Smooth muscle cell (in vitro differentiated cells): ENCODE measurements around the gene SEC16A. TPM values are rescaled to one million over a fixed set of nuclear protein-coding genes. Genes with fewer than 3 reads are reported as not detected.

Source experiments
- DNase-seq: peaks from one replicate; lab custom pipeline; 2025; ENCODE audit not compliant: unreplicated experiment; lab: John Stamatoyannopoulos, UW
- H2AFZ ChIP-seq: fragments of 200-600 bp; sonication (generic); 2 replicates; pipeline ENCODE4 v1.6.0; 2016; ENCODE audit warnings: antibody characterized with exemption, low read depth, mild to moderate bottlenecking
- H3F3A ChIP-seq: fragments of 200-600 bp; sonication (generic); 2 replicates; pipeline ENCODE4 v1.6.0; 2017; ENCODE audit warnings: antibody characterized with exemption, low read depth
- H3K27ac ChIP-seq: fragments of 200-600 bp; sonication (generic); 2 replicates; pipeline ENCODE4 v1.5.1; 2016; ENCODE audit warnings: low read depth, mild to moderate bottlenecking
- H3K27me3 ChIP-seq: fragments of 200-600 bp; sonication (generic); 2 replicates; pipeline ENCODE4 v1.6.1; 2016; ENCODE audit warnings: low read depth, mild to moderate bottlenecking
- H3K36me3 ChIP-seq: fragments of 200-600 bp; sonication (generic); 2 replicates; pipeline ENCODE4 v1.5.1; 2016; ENCODE audit warnings: low read depth
- H3K4me1 ChIP-seq: fragments of 200-600 bp; sonication (generic); 2 replicates; pipeline ENCODE4 v1.5.1; 2016; ENCODE audit warnings: low read depth
- H3K4me2 ChIP-seq: fragments of 200-600 bp; sonication (generic); 2 replicates; pipeline ENCODE4 v1.6.0; 2016; ENCODE audit warnings: mild to moderate bottlenecking
- H3K4me3 ChIP-seq: fragments of 200-600 bp; sonication (generic); 2 replicates; pipeline ENCODE4 v1.5.1; 2016; ENCODE audit warnings: mild to moderate bottlenecking
- H3K79me2 ChIP-seq: fragments of 200-600 bp; sonication (generic); 2 replicates; pipeline ENCODE4 v1.6.0; 2016; ENCODE audit warnings: low read depth, mild to moderate bottlenecking
- H3K9ac ChIP-seq: fragments of 200-600 bp; sonication (generic); 2 replicates; pipeline ENCODE4 v1.6.0; 2016; ENCODE audit warnings: low read depth
- H3K9me3 ChIP-seq: fragments of 200-600 bp; sonication (generic); replicated peaks from 2 replicates; pipeline ENCODE4 v1.5.1; 2016; ENCODE audit warnings: low read depth
- H4K20me1 ChIP-seq: fragments of 200-600 bp; sonication (generic); 2 replicates; pipeline ENCODE4 v1.6.0; 2016; ENCODE audit warnings: low read depth
- WGBS: methylation state at CpG from one replicate; pipeline ENCODE4 v1.1.7; 2016; ENCODE audit warnings: low lambda C conversion rate; 5-methylcytosine and 5-hydroxymethylcytosine counted together
- polyA plus RNA-seq: library from polyadenylated mRNA; unstranded; fragments of >200 nt; fragmentation: Nextera tagmentation; extraction: Ambion mirVana; gene quantifications from 2 replicates; pipeline ENCODE4 v1.2.1, GENCODE V29; 2016
- total RNA-seq: library from RNA; depleted of rRNA; stranded (reverse); fragments of >200 nt; gene quantifications from 2 replicates; pipeline ENCODE4 v1.2.3, GENCODE V29; 2014
- TF ChIP-seq, protein P1 (sequence below): fragments of 200-600 bp; sonication (generic); IDR thresholded peaks from 2 replicates; pipeline ENCODE4 v1.5.1; 2017; ENCODE audit warnings: borderline replicate concordance, mild to moderate bottlenecking, antibody characterized with exemption; ENCODE audit not compliant: insufficient read depth, poor library complexity, severe bottlenecking

The SEC16A gene
- total and polyA plus RNA-seq, 2 experiments from 2014 or later, result 45.7 to 56.8 TPM

DNA sequence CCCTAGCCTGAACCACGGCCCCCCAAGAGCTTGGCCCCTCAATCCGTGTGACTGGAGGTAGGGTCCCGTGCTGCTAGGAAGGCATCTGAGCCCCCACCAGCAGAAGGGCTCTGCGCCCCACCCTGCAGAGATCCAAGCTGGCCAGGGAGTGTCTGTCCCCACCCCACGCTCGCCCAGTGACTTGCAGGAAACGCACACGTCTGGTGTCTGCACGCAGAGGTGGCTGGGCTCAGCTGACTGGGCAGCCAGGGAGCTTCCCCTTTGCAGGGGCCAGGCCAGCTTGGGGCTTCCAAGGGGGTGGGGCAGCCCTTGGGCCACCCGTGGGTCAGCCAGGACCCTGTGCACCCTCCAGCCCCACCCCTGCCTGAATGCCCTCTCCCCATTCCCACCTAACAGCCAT is 38.7 kb upstream of the SEC16A start:
- no peak overlapping the region for H3K27ac ChIP-seq
- peaks cover 4% of the 10 kb centered on the region for H3K4me1 ChIP-seq
- H3K36me3 ChIP-seq, result no peaks in the 10 kb centered on the region
- no peak overlapping the region for H3K9ac ChIP-seq
- H3K79me2 ChIP-seq, result peaks cover 5% of the 10 kb centered on the region
- H3F3A ChIP-seq, result no peaks in the 10 kb centered on the region
- H2AFZ ChIP-seq, result no peak overlapping the region
- no peaks in the 10 kb centered on the region for H3K9me3 ChIP-seq
- no peak overlapping the region for H3K4me3 ChIP-seq
- H4K20me1 ChIP-seq, result peaks cover 70% of the 10 kb centered on the region
- TF ChIP-seq, protein P1, sequence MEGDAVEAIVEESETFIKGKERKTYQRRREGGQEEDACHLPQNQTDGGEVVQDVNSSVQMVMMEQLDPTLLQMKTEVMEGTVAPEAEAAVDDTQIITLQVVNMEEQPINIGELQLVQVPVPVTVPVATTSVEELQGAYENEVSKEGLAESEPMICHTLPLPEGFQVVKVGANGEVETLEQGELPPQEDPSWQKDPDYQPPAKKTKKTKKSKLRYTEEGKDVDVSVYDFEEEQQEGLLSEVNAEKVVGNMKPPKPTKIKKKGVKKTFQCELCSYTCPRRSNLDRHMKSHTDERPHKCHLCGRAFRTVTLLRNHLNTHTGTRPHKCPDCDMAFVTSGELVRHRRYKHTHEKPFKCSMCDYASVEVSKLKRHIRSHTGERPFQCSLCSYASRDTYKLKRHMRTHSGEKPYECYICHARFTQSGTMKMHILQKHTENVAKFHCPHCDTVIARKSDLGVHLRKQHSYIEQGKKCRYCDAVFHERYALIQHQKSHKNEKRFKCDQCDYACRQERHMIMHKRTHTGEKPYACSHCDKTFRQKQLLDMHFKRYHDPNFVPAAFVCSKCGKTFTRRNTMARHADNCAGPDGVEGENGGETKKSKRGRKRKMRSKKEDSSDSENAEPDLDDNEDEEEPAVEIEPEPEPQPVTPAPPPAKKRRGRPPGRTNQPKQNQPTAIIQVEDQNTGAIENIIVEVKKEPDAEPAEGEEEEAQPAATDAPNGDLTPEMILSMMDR, result no peak
- H3K27me3 ChIP-seq, result no peaks in the 10 kb centered on the region
- DNase-seq, result no peak
- WGBS, result 93% methylated on average over 5 of the region's 10 CpGs
- no peak overlapping the region for H3K4me2 ChIP-seq

DNA sequence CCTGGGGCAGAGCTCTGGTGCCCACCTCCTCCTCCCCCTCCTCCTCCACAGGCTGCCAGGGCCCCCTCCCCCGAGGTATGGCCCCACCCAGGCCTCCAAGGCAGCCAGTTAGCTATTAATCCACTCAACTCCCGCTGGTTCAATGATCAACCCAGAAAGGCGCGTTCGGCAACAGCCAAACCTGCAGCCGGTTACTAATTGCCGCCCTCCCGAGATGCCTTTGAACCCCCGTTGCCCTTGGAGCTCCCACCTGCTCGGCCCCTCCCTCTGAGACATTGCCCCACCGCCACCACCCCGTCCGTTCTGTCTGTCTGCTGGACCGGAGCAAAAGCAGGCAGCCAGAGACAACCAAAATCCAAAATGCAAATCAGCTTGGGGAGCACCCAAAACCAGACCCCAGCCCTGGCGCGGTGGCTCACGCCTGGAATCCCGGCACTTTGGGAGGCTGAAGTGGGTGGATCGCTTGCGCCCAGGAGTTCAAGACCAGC is 37.3 kb upstream of the SEC16A start:
- H3K27me3 ChIP-seq, result no peaks in the 10 kb centered on the region
- no peaks in the 10 kb centered on the region for H3K79me2 ChIP-seq
- H2AFZ ChIP-seq, result no peak overlapping the region
- no peak for DNase-seq
- WGBS, result 94% methylated on average over 19 of the region's 20 CpGs
- H4K20me1 ChIP-seq, result peaks cover 56% of the 10 kb centered on the region
- no peak overlapping the region for H3K4me3 ChIP-seq
- TF ChIP-seq, protein P1, result no peak
- no peaks in the 10 kb centered on the region for H3K4me1 ChIP-seq
- H3K36me3 ChIP-seq, result no peaks in the 10 kb centered on the region
- H3K4me2 ChIP-seq, result no peak overlapping the region
- H3K27ac ChIP-seq, result no peak overlapping the region
- H3F3A ChIP-seq, result no peaks in the 10 kb centered on the region
- no peaks in the 10 kb centered on the region for H3K9me3 ChIP-seq
- no peak overlapping the region for H3K9ac ChIP-seq

DNA sequence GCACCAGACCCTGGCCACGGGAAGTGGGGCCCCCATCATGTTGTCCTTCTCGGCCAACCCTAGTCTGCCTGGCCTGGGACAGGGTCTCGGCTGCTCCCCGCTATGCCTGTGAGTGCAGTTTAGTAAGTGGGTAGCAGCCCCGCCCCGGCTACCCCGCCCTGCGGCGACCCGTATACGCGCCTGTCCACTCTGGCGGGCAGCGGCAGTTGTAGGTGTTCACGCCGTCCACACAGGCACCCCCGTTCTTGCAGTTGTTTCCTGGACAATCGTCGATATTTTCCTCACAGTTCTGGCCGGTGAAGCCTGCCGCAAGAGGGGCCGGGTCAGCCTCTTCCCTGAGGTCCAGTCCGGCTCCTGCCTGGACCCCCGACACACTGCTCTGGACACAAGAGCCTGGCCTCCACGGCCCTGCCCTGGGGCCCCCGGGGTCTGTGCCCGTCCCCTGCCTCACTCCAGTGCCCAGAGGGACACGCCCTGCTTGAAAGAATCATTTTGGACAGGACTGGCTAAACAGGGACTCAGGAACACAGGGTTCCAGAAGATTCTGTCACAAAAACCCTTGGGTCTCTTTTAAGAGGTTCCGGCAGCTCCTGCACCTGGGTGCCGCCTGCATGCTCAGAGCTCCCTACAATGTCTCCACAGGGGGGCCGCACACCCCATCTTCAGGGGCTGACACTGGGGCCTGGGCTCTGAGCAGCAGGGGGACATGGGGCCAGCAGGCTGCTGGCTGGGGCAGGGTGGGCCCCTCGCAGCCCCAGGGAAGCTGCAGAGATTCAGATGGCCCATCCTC is 36.6 kb upstream of the SEC16A start:
- TF ChIP-seq, protein P1, result no peak

DNA sequence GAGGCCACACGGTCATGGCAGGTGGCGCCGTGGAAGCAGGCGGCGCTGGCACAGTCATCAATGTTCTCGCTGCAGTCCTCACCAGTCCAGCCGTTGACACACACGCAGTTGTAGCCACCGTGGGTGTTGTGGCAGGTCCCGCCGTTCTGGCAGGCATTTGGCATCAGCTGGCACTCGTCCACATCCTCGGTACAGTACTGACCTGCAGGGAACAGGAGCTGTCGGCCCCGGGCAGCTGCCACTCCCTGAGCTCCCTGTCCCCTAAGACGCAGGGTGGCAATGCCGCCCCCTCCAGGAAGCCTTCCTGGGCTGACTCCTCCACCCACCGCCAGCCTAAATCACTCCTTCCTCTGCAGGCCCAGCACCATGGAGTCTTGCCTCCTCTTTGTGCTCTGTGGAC is 35.8 kb upstream of the SEC16A start:
- H3F3A ChIP-seq, result no peaks in the 10 kb centered on the region
- TF ChIP-seq, protein P1, result no peak
- WGBS, result 95% methylated on average over 18 of the region's 18 CpGs
- peaks cover 41% of the 10 kb centered on the region for H4K20me1 ChIP-seq
- no peaks in the 10 kb centered on the region for H3K4me1 ChIP-seq
- H2AFZ ChIP-seq, result no peak overlapping the region
- H3K27me3 ChIP-seq, result no peaks in the 10 kb centered on the region
- no peak overlapping the region for H3K4me2 ChIP-seq
- H3K9ac ChIP-seq, result no peak overlapping the region
- no peaks in the 10 kb centered on the region for H3K79me2 ChIP-seq
- H3K36me3 ChIP-seq, result no peaks in the 10 kb centered on the region
- H3K9me3 ChIP-seq, result no peaks in the 10 kb centered on the region
- no peak overlapping the region for H3K4me3 ChIP-seq
- no peak for DNase-seq
- H3K27ac ChIP-seq, result no peak overlapping the region

More for the DNA sequence above, 36.6 kb upstream of the SEC16A start:
- no peaks in the 10 kb centered on the region for H3K4me1 ChIP-seq
- H3K4me3 ChIP-seq, result no peak overlapping the region
- H3K79me2 ChIP-seq, result no peaks in the 10 kb centered on the region
- no peaks in the 10 kb centered on the region for H3K9me3 ChIP-seq
- no peaks in the 10 kb centered on the region for H3K27me3 ChIP-seq
- DNase-seq, result no peak
- H3K4me2 ChIP-seq, result no peak overlapping the region
- no peak overlapping the region for H3K27ac ChIP-seq
- H3F3A ChIP-seq, result no peaks in the 10 kb centered on the region
- peaks cover 49% of the 10 kb centered on the region for H4K20me1 ChIP-seq
- H3K36me3 ChIP-seq, result no peaks in the 10 kb centered on the region
- H3K9ac ChIP-seq, result no peak overlapping the region
- no peak overlapping the region for H2AFZ ChIP-seq
- 95% methylated on average over 31 of the region's 32 CpGs for WGBS
